Neutrophil (primary cell): ENCODE results near the gene ACOXL.

Experiments
- H3K27ac ChIP-seq: fragments of 200-600 bp; sonication (generic); 2 replicates; pipeline ENCODE4 v1.5.1; 2016; ENCODE audit warnings: mild to moderate bottlenecking, moderate library complexity
- H3K27me3 ChIP-seq: fragments of 200-600 bp; sonication (generic); 2 replicates; pipeline ENCODE4 v1.6.0; 2016; ENCODE audit warnings: mild to moderate bottlenecking
- H3K36me3 ChIP-seq: fragments of 200-600 bp; sonication (generic); 2 replicates; pipeline ENCODE4 v1.5.1; 2017
- H3K4me1 ChIP-seq, 2 experiments: fragments of 200-600 bp in 1 of 2; sonication (generic) in 1 of 2; 1 replicate in 1 of 2; 2 replicates in 1 of 2; pipeline versions ENCODE4 v1.5.1 to v1.6.1; 2013 to 2016; ENCODE audit warnings: low read depth in 1 of 2, low read length in 1 of 2, mild to moderate bottlenecking in 1 of 2, moderate library complexity in 1 of 2; ENCODE audit not compliant: control insufficient read depth in 1 of 2, insufficient read depth in 1 of 2
- H3K4me3 ChIP-seq, 2 experiments: fragments of 200-600 bp in 1 of 2; sonication (generic) in 1 of 2; 1 replicate in 1 of 2; 2 replicates in 1 of 2; pipeline ENCODE4 v1.5.1; 2013 to 2016; ENCODE audit warnings: low read depth in 1 of 2, low read length in 1 of 2, mild to moderate bottlenecking in 1 of 2, moderate library complexity in 1 of 2
- H3K9me3 ChIP-seq: fragments of 200-600 bp; sonication (generic); 2 replicates; pipeline ENCODE4 v1.5.1; 2016
- TF ChIP-seq, protein P1 (sequence below): fragments of 200-600 bp; sonication (generic); IDR thresholded peaks from 2 replicates; pipeline ENCODE4 v1.5.1; 2016; ENCODE audit warnings: antibody characterized with exemption

ACOXL gene

DNA sequence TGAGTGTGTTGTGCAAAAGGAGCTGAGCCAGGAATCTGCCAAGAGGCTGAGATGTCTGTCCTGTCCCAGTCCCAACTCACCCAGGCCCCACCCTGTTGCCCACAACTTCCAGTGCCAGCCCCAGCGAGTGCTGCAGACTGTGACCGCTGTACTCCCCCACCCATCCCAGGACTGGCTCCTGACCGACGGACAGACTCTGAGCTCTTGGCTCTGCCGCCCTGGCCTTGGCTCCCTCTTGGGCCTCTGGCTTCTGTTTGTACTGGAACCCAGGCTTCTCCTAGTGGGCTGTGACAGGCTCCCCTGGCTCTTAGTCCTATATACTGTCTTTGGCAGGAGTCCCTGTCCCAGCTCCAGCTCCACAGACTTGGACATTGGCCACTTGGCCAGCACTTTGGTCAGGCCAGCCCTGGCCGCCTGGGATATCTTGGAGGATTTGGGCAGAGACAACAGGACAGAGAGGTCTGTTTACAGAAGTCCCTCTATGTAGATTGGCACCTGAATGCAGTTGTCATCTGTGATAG is 41.1 kb downstream of the ACOXL start:
- no peaks in the 10 kb centered on the region for H3K4me1 ChIP-seq
- H3K27ac ChIP-seq, result no peak overlapping the region
- TF ChIP-seq, protein P1, sequence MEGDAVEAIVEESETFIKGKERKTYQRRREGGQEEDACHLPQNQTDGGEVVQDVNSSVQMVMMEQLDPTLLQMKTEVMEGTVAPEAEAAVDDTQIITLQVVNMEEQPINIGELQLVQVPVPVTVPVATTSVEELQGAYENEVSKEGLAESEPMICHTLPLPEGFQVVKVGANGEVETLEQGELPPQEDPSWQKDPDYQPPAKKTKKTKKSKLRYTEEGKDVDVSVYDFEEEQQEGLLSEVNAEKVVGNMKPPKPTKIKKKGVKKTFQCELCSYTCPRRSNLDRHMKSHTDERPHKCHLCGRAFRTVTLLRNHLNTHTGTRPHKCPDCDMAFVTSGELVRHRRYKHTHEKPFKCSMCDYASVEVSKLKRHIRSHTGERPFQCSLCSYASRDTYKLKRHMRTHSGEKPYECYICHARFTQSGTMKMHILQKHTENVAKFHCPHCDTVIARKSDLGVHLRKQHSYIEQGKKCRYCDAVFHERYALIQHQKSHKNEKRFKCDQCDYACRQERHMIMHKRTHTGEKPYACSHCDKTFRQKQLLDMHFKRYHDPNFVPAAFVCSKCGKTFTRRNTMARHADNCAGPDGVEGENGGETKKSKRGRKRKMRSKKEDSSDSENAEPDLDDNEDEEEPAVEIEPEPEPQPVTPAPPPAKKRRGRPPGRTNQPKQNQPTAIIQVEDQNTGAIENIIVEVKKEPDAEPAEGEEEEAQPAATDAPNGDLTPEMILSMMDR, result no peak
- H3K27me3 ChIP-seq, result peaks cover 4% of the 10 kb centered on the region
- no peaks in the 10 kb centered on the region for H3K9me3 ChIP-seq
- no peaks in the 10 kb centered on the region for H3K36me3 ChIP-seq
- H3K4me3 ChIP-seq, result no peak overlapping the region

DNA sequence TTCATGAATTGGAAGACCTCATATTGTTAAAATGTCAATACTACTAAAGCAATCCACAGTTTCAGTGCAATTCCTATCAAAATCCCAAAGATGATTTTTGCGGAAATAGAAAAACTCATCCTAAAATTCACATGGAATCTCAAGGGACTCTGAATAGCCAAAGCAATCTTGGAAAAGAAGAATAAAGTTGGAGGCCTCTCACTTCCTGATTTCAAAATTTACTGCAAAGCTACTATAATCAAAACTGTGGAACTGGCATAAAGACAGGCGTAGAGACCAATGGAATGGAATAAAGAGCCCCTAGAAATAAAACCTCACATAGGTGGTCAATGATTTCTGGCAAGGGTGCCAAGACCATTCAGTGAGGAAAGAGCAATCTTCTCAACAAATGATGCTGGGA is 42.3 kb downstream of the ACOXL start:
- Histone ChIP-seq H3K27ac (no peak overlapping the region), H3K4me1 (no peaks in the 10 kb centered on the region), H3K36me3 (no peaks in the 10 kb centered on the region), H3K4me3 (no peak overlapping the region), H3K27me3 (peaks cover 16% of the 10 kb centered on the region), H3K9me3 (no peaks in the 10 kb centered on the region)
- TF ChIP-seq, protein P1, result no peak

DNA sequence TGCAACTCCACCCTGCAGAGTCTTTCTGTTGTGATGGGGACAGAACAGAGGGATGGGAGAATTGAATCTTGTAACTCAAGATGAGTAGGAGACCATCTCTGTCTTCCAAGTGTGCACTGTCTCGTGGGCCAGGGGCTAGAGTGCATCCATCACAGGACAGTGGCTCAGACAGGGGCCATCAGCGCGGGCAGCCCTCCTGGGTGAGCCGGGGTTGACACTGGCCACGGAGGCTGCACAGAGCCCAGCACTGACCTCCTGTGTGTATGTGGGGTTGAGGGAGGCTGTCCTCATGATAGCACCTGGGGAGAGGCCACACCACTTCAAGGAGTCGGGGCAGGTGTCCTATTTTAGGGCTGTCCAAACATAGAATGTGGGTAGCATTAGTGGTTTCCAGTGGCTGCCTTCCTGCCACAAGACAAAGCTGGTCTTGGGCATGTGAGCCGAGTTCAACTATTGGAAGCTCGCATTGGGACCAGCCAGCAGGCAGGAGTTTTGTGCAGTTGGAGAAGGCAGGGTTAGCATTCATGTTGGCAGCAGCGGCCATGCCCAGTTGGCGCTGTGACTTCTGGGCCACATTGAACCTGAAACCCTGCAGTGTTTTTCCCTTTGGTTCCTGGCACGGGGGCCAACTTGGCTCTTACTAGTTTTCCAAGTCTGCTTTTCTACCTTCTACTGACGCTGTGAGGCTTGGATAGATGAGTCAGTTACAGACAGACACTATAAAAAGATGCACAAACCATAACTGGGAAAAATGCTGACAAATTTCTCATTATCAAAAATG is 45.3 kb downstream of the ACOXL start:
- Histone ChIP-seq H3K36me3 (no peaks in the 10 kb centered on the region), H3K4me1 (no peaks in the 10 kb centered on the region), H3K4me3 (no peak overlapping the region), H3K27ac (no peak overlapping the region), H3K27me3 (peaks cover 37% of the 10 kb centered on the region), H3K9me3 (no peaks in the 10 kb centered on the region)
- TF ChIP-seq, protein P1, result no peak

DNA sequence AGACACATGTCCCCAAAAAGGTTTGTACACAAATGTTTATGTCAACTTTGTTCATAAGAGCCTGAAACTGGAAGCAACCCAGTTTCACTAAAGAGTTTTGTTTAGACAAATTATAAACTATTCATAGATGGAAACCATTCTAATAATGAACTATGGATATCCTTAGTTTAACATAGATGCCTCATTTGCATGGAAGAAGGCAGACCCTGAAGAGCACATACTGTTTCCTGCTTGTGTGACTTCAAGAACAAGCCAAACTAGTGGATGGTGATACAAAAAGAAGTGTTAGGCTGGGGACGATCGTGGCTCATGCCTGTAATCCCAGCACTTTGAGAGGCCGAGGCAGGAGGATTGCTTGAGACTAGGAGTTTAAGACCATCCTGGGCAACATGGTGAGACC is 48.1 kb downstream of the ACOXL start:
- Histone ChIP-seq H3K27ac (no peak overlapping the region), H3K9me3 (no peaks in the 10 kb centered on the region), H3K36me3 (no peaks in the 10 kb centered on the region), H3K4me3 (no peak overlapping the region), H3K4me1 (no peaks in the 10 kb centered on the region), H3K27me3 (peaks cover 52% of the 10 kb centered on the region)
- TF ChIP-seq, protein P1, result no peak

DNA sequence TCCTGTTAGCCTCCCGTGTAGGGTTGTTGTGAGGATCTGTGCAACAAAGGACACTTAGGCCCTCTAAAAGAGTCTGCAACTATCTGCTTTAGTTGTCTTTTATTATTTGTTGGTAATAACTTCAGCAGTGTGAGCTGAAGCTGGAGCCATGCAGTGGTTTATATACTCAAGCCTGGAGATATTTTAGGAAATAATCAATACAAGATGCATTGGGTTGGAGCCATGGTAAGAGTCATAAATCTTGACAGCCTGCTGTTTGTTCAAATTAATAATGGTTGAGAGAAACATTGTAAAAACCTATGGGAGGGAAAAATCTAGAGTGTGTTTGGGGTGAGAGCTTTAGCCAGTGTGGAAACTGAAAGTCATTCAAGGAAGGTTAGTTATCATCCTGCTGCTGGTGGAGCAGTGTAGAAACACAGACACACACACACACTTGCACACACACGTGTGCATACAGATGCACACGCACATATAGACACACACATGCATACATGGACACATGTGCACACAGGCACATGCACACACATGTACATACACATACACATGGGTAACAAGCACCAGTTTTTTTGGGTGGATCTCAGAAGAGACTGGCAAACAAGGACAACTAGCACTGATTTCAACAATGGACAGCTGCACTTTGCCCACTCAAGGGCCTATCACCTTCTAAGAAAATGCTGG is 51.0 kb downstream of the ACOXL start:
- TF ChIP-seq, protein P1, result no peak
- H3K4me1 ChIP-seq, result no peaks in the 10 kb centered on the region
- no peak overlapping the region for H3K4me3 ChIP-seq
- H3K27ac ChIP-seq, result no peak overlapping the region
- H3K36me3 ChIP-seq, result no peaks in the 10 kb centered on the region
- H3K27me3 ChIP-seq, result peaks cover 72% of the 10 kb centered on the region
- H3K9me3 ChIP-seq, result no peaks in the 10 kb centered on the region
